ENCODE data around the gene NETO1. TPM values are rescaled to one million over a fixed set of nuclear protein-coding genes. Genes with fewer than 3 reads are reported as not detected.

NETO1 gene
- polyA plus RNA-seq, 2 of the 4 experiments (the other 2 are of a cell fraction): 0.04 TPM; not detected in 1

GRCh38 chr18:72848503-72849237 lies 19.1 kb downstream of the NETO1 start:
- CTCF ChIA-PET: no interaction called here
- H3K4me1 ChIP-seq: no peaks in the 10 kb centered on the region
- ATAC-seq: no peak
- no peaks in the 10 kb centered on the region for H3K9me3 ChIP-seq
- no peak for TF ChIP-seq KDM1A (IDR thresholded peaks at IDR 0.05; ENCODE audit: low read depth)
- TF ChIP-seq PBX3 (IDR thresholded peaks at IDR 0.05): no peak
- no peak for TF ChIP-seq KDM5A (IDR thresholded peaks at IDR 0.05)
- TF ChIP-seq ELK1 (IDR thresholded peaks at IDR 0.05; ENCODE audit: low read depth, low read length): no peak
- no peak for TF ChIP-seq ESRRA (IDR thresholded peaks at IDR 0.05; ENCODE audit: borderline replicate concordance, low read length)
- TF ChIP-seq CBX2 (IDR thresholded peaks at IDR 0.05; ENCODE audit: borderline replicate concordance, low read depth): no peak
- no peak for TF ChIP-seq CHD4 (IDR thresholded peaks at IDR 0.05; ENCODE audit: borderline replicate concordance)
- no peak for TF ChIP-seq ATOH8 (CRISPR knock-in tag; IDR thresholded peaks at IDR 0.05; ENCODE audit: low read depth)
- TF ChIP-seq JUNB (IDR thresholded peaks at IDR 0.05): no peak
- TF ChIP-seq ZSCAN20 (CRISPR knock-in tag; IDR thresholded peaks at IDR 0.05): no peak
- no peak for TF ChIP-seq HOXB13 (CRISPR knock-in tag; IDR thresholded peaks at IDR 0.05; ENCODE audit: low read depth)
- TF ChIP-seq ZC3H11A (IDR thresholded peaks at IDR 0.05): no peak
- TF ChIP-seq BHLHE40 (IDR thresholded peaks at IDR 0.05; ENCODE audit: low read depth, low read length): no peak
- no peak for TF ChIP-seq MAFK (IDR thresholded peaks at IDR 0.05; ENCODE audit: partially characterized antibody)
- no peak for TF ChIP-seq CEBPB (IDR thresholded peaks at IDR 0.05)
- TF ChIP-seq CTCF (IDR thresholded peaks at IDR 0.05): no peak
- TF ChIP-seq ZFP36 (IDR thresholded peaks at IDR 0.05; ENCODE audit: borderline replicate concordance, partially characterized antibody): no peak
- TF ChIP-seq GATA3 (IDR thresholded peaks at IDR 0.05; ENCODE audit: borderline replicate concordance): no peak
- no peak for TF ChIP-seq RCOR1 (IDR thresholded peaks at IDR 0.05; ENCODE audit: low read depth, low read length)
- no peak for TF ChIP-seq HEYL (CRISPR knock-in tag; IDR thresholded peaks at IDR 0.05)
- no peak for DNase-seq (ENCODE audit: low read depth in 1 of 2, low spot score in 1 of 2)
- H3K27ac ChIP-seq: no peak overlapping the region
- H3K4me2 ChIP-seq: no peak overlapping the region
- WGBS (ENCODE audit: missing lambda C conversion rate): 0% methylated on average over 1 of the region's 1 CpG
- FAIRE-seq: no peak
- POLR2A ChIA-PET: no interaction called here
- no peak overlapping the region for H3K4me3 ChIP-seq

- ChIA-PET POLR2A (no interaction called here), CTCF (no interaction called here)
- ATAC-seq (no peak), DNase-seq (ENCODE audit: low read depth in 1 of 2, low spot score in 1 of 2) (no peak), FAIRE-seq (no peak)
- Histone ChIP-seq H3K9me3 (no peaks in the 10 kb centered on the region), H3K4me2 (no peak overlapping the region), H3K27ac (no peak overlapping the region), H3K4me3 (no peak overlapping the region), H3K4me1 (no peaks in the 10 kb centered on the region)
- 11% methylated on average over 1 of the region's 1 CpG for WGBS (ENCODE audit: missing lambda C conversion rate)
- TF ChIP-seq JUN (IDR thresholded peaks at IDR 0.05) (no peak), MAFK (IDR thresholded peaks at IDR 0.05; ENCODE audit: partially characterized antibody) (no peak), ZC3H11A (IDR thresholded peaks at IDR 0.05) (no peak), CTCF (IDR thresholded peaks at IDR 0.05) (no peak), CBX8 (IDR thresholded peaks at IDR 0.05) (no peak), SMC3 (IDR thresholded peaks at IDR 0.05) (no peak), CEBPB (IDR thresholded peaks at IDR 0.05) (no peak), GATA3 (IDR thresholded peaks at IDR 0.05; ENCODE audit: borderline replicate concordance) (no peak), RARB (CRISPR knock-in tag; IDR thresholded peaks at IDR 0.05) (no peak), CBX2 (IDR thresholded peaks at IDR 0.05; ENCODE audit: borderline replicate concordance, low read depth) (no peak), BHLHE40 (IDR thresholded peaks at IDR 0.05; ENCODE audit: low read depth, low read length) (no peak), POLR2A (IDR thresholded peaks at IDR 0.05; ENCODE audit: low read length) (no peak), BCL3 (IDR thresholded peaks at IDR 0.05) (no peak), HMGXB4 (CRISPR knock-in tag; IDR thresholded peaks at IDR 0.05; ENCODE audit: borderline replicate concordance) (no peak)
Measured at GRCh38 chr18:72847771-72848170, 20.0 kb downstream of the NETO1 start.
